ENCODE results near the gene AFAP1L2.

Gene AFAP1L2

GRCh38 chr10:114250236-114250635 lies 154.1 kb downstream of the AFAP1L2 start:
- H3K36me3 ChIP-seq (ENCODE audit: low read length) = no peaks in the 10 kb centered on the region
- no peak overlapping the region for H3K4me2 ChIP-seq (ENCODE audit: low read depth, low read length, poor library complexity, severe bottlenecking)
- H2AFZ ChIP-seq (ENCODE audit: low read depth, low read length, severe bottlenecking) = no peak overlapping the region
- H3K4me3 ChIP-seq (ENCODE audit: insufficient read depth, low read length, poor library complexity, severe bottlenecking) = no peak overlapping the region
- no peaks in the 10 kb centered on the region for H4K20me1 ChIP-seq (ENCODE audit: low read depth, low read length)
- no peak overlapping the region for H3K9ac ChIP-seq (ENCODE audit: low read length)
- TF ChIP-seq CTCF (IDR thresholded peaks at IDR 0.05; ENCODE audit: insufficient read depth, low read length, poor library complexity, severe bottlenecking) (no peak), EZH2phosphoT487 (conservative IDR thresholded peaks at IDR 0.05; ENCODE audit: low read length) (no peak)
- H3K9me2 ChIP-seq (replicated peaks; ENCODE audit: insufficient read depth, low read length) = no peaks in the 10 kb centered on the region
- H3K27ac ChIP-seq (ENCODE audit: low read depth, low read length) = no peak overlapping the region
- H3K27me3 ChIP-seq (ENCODE audit: low read length) = no peaks in the 10 kb centered on the region
- no peaks in the 10 kb centered on the region for H3F3A ChIP-seq (ENCODE audit: insufficient read depth)
- no peaks in the 10 kb centered on the region for H3K9me3 ChIP-seq (ENCODE audit: insufficient read depth, low read length)
- H3K79me2 ChIP-seq (ENCODE audit: insufficient read depth, low read length) = no peaks in the 10 kb centered on the region

- no peak overlapping the region for H3K4me2 ChIP-seq (ENCODE audit: low read depth, low read length, poor library complexity, severe bottlenecking)
- no peaks in the 10 kb centered on the region for H3K9me3 ChIP-seq (ENCODE audit: insufficient read depth, low read length)
- no peak for TF ChIP-seq CTCF (IDR thresholded peaks at IDR 0.05; ENCODE audit: insufficient read depth, low read length, poor library complexity, severe bottlenecking)
- no peak for TF ChIP-seq EZH2phosphoT487 (conservative IDR thresholded peaks at IDR 0.05; ENCODE audit: low read length)
- H4K20me1 ChIP-seq (ENCODE audit: low read depth, low read length) = no peaks in the 10 kb centered on the region
- H3K36me3 ChIP-seq (ENCODE audit: low read length) = no peaks in the 10 kb centered on the region
- H3F3A ChIP-seq (ENCODE audit: insufficient read depth) = no peaks in the 10 kb centered on the region
- no peaks in the 10 kb centered on the region for H3K79me2 ChIP-seq (ENCODE audit: insufficient read depth, low read length)
- H3K9me2 ChIP-seq (replicated peaks; ENCODE audit: insufficient read depth, low read length) = no peaks in the 10 kb centered on the region
- no peak overlapping the region for H3K4me3 ChIP-seq (ENCODE audit: insufficient read depth, low read length, poor library complexity, severe bottlenecking)
- no peaks in the 10 kb centered on the region for H3K27me3 ChIP-seq (ENCODE audit: low read length)
- no peak overlapping the region for H3K9ac ChIP-seq (ENCODE audit: low read length)
- no peak overlapping the region for H3K27ac ChIP-seq (ENCODE audit: low read depth, low read length)
- H2AFZ ChIP-seq (ENCODE audit: low read depth, low read length, severe bottlenecking) = no peak overlapping the region
Measured at GRCh38 chr10:114246679-114247305, 157.5 kb downstream of the AFAP1L2 start.

GRCh38 chr10:114245121-114245791 lies 159.0 kb downstream of the AFAP1L2 start:
- Histone ChIP-seq H3K9me2 (replicated peaks; ENCODE audit: insufficient read depth, low read length) (no peaks in the 10 kb centered on the region), H4K20me1 (ENCODE audit: low read depth, low read length) (no peaks in the 10 kb centered on the region), H3K4me3 (ENCODE audit: insufficient read depth, low read length, poor library complexity, severe bottlenecking) (no peak overlapping the region), H3K27ac (ENCODE audit: low read depth, low read length) (no peak overlapping the region), H3K9ac (ENCODE audit: low read length) (no peak overlapping the region), H3K79me2 (ENCODE audit: insufficient read depth, low read length) (no peaks in the 10 kb centered on the region), H3K4me2 (ENCODE audit: low read depth, low read length, poor library complexity, severe bottlenecking) (no peak overlapping the region), H3F3A (ENCODE audit: insufficient read depth) (no peaks in the 10 kb centered on the region), H3K36me3 (ENCODE audit: low read length) (no peaks in the 10 kb centered on the region), H3K27me3 (ENCODE audit: low read length) (no peaks in the 10 kb centered on the region), H2AFZ (ENCODE audit: low read depth, low read length, severe bottlenecking) (no peak overlapping the region), H3K9me3 (ENCODE audit: insufficient read depth, low read length) (no peaks in the 10 kb centered on the region)
- TF ChIP-seq CTCF (IDR thresholded peaks at IDR 0.05; ENCODE audit: insufficient read depth, low read length, poor library complexity, severe bottlenecking) (no peak), EZH2phosphoT487 (conservative IDR thresholded peaks at IDR 0.05; ENCODE audit: low read length) (no peak)

Measured in SU-DHL-6 (cell line).